ENCODE measurements around the gene PHLDB1. TPM values are rescaled to one million over a fixed set of nuclear protein-coding genes. Genes with fewer than 3 reads are reported as not detected.
"Not testable (repeated sequence)": the region's sequence is repeated elsewhere in the genome, so short reads cannot be mapped to it uniquely, and the experiment has no call there.

The PHLDB1 gene
- total RNA-seq, 1 donor from 2014 or later: 135 TPM

- DNase-seq (ENCODE audit: low read depth): no peak
Measured at GRCh38 chr11:118684187-118684586, 76.8 kb downstream of the PHLDB1 start.

- DNase-seq (ENCODE audit: low read depth): no peak
Measured at GRCh38 chr11:118687906-118688305, 80.5 kb downstream of the PHLDB1 start.

- DNase-seq (ENCODE audit: low read depth): not testable (repeated sequence)
Measured at GRCh38 chr11:118688339-118688738, 80.9 kb downstream of the PHLDB1 start.

- no peak for DNase-seq (ENCODE audit: low read depth)
Measured at GRCh38 chr11:118688851-118689502, 81.6 kb downstream of the PHLDB1 start.

- DNase-seq (ENCODE audit: low read depth): no peak
Measured at GRCh38 chr11:118689503-118689851, 82.1 kb downstream of the PHLDB1 start.

GRCh38 chr11:118689852-118690552 is 82.6 kb downstream of the PHLDB1 start:
- peak; percentile 94 for DNase-seq (ENCODE audit: low read depth)

- DNase-seq (ENCODE audit: low read depth): no peak
Measured at GRCh38 chr11:118690553-118691304, 83.3 kb downstream of the PHLDB1 start.

GRCh38 chr11:118691926-118692830 is 84.8 kb downstream of the PHLDB1 start:
- peak; percentile 97 for DNase-seq (ENCODE audit: low read depth)

GRCh38 chr11:118694185-118694584 is 86.8 kb downstream of the PHLDB1 start:
- no peak for DNase-seq (ENCODE audit: low read depth)

GRCh38 chr11:118694771-118695170 is 87.4 kb downstream of the PHLDB1 start:
- no peak for DNase-seq (ENCODE audit: low read depth)

GRCh38 chr11:118696673-118697226 is 89.3 kb downstream of the PHLDB1 start:
- no peak for DNase-seq (ENCODE audit: low read depth)

- no peak for DNase-seq (ENCODE audit: low read depth)
Measured at GRCh38 chr11:118697346-118697745, 89.9 kb downstream of the PHLDB1 start.

- DNase-seq (ENCODE audit: low read depth): no peak
Measured at GRCh38 chr11:118699506-118700220, 92.2 kb downstream of the PHLDB1 start.

- DNase-seq (ENCODE audit: low read depth): no peak
Measured at GRCh38 chr11:118703563-118704106, 96.2 kb downstream of the PHLDB1 start.

- DNase-seq (ENCODE audit: low read depth): peak; percentile 75
Measured at GRCh38 chr11:118705111-118705741, 97.8 kb downstream of the PHLDB1 start.

GRCh38 chr11:118705791-118706545 is 98.6 kb downstream of the PHLDB1 start:
- peak; percentile 16 for DNase-seq (ENCODE audit: low read depth)

GRCh38 chr11:118706546-118706825 is 99.1 kb downstream of the PHLDB1 start:
- no peak for DNase-seq (ENCODE audit: low read depth)
